HUES64 (cell line): ENCODE results near the gene CCDC92B. TPM values are rescaled to one million over a fixed set of nuclear protein-coding genes. Genes with fewer than 3 reads are reported as not detected.

Experiments used
- H3K27ac ChIP-seq: 2 replicates; pipeline ENCODE4 v1.7.0; 2013; ENCODE audit warnings: low read depth, low read length, inconsistent platforms
- H3K27me3 ChIP-seq: 2 replicates; pipeline ENCODE4 v1.6.1; 2013; ENCODE audit warnings: mild to moderate bottlenecking, low read length; ENCODE audit not compliant: insufficient read depth
- H3K36me3 ChIP-seq: 2 replicates; pipeline ENCODE4 v1.6.1; 2013; ENCODE audit warnings: mild to moderate bottlenecking, low read length; ENCODE audit not compliant: insufficient read depth
- H3K4me1 ChIP-seq: 2 replicates; pipeline ENCODE4 v1.6.1; 2013; ENCODE audit warnings: mild to moderate bottlenecking, low read length, moderate library complexity; ENCODE audit not compliant: insufficient read depth
- H3K4me3 ChIP-seq: 2 replicates; pipeline ENCODE4 v1.5.1; 2013; ENCODE audit warnings: mild to moderate bottlenecking, low read length, moderate library complexity
- H3K9ac ChIP-seq: 2 replicates; pipeline ENCODE4 v1.6.1; 2013; ENCODE audit warnings: mild to moderate bottlenecking, low read depth, low read length
- H3K9me3 ChIP-seq: 2 replicates; pipeline ENCODE4 v1.6.1; 2013; ENCODE audit warnings: low read depth, low read length; ENCODE audit not compliant: insufficient read depth
- WGBS: fragments of 150-250, 120-280 bp; methylation state at CpG from one replicate; pipeline ENCODE4 v1.1.7; 2013; ENCODE audit warnings: missing lambda C conversion rate; 5-methylcytosine and 5-hydroxymethylcytosine counted together
- polyA plus RNA-seq, 2 experiments: library from polyadenylated mRNA; stranded (reverse); fragments of 50-300 nt; gene quantifications; one replicate each; pipeline ENCODE4 v1.2.3, GENCODE V29; 2013

CCDC92B gene
- polyA plus RNA-seq (2013, experiment 1 of 2) = 3.3 TPM
- 4.2 TPM for polyA plus RNA-seq (2013, experiment 2 of 2)

GRCh38 chr17:2749058-2749783 lies at the start of gene CCDC92B:
CCDC92B (minus strand) TSS chr17:2749652; CDS start chr17:2735145, 14,507 bp downstream.
- WGBS = 2% methylated on average over 63 of the region's 76 CpGs
- Histone ChIP-seq H3K9me3 (no peaks in the 10 kb centered on the region), H3K36me3 (no peaks in the 10 kb centered on the region), H3K4me1 (peaks cover 7% of the 10 kb centered on the region; the same call in 1 of the 2 replicates), H3K27ac (no peak within 1 kb of the TSS; the same call in 1 of the 2 replicates), H3K9ac (peak within 1 kb of the TSS; percentile 44; the same call in 1 of the 2 replicates), H3K27me3 (peaks cover 29% of the 10 kb centered on the region), H3K4me3 (peak within 1 kb of the TSS; percentile 67)

- H3K9me3 ChIP-seq = no peaks in the 10 kb centered on the region
- peaks cover 11% of the 10 kb centered on the region for H3K4me1 ChIP-seq
- H3K9ac ChIP-seq = no peak overlapping the region
- no peak overlapping the region for H3K4me3 ChIP-seq
- H3K27me3 ChIP-seq = no peaks in the 10 kb centered on the region; the same call in 1 of the 2 replicates
- H3K36me3 ChIP-seq = no peaks in the 10 kb centered on the region
- 23% methylated on average over 11 of the region's 11 CpGs for WGBS
- H3K27ac ChIP-seq = no peak overlapping the region
These were observed 49.2 kb upstream of the CCDC92B start for GRCh38 chr17:2798678-2799077.

GRCh38 chr17:2798188-2798587 lies 48.7 kb upstream of the CCDC92B start:
- Histone ChIP-seq H3K9ac (no peak overlapping the region), H3K4me3 (no peak overlapping the region), H3K27ac (no peak overlapping the region), H3K4me1 (peaks cover 11% of the 10 kb centered on the region), H3K9me3 (no peaks in the 10 kb centered on the region), H3K27me3 (no peaks in the 10 kb centered on the region; the same call in 1 of the 2 replicates), H3K36me3 (no peaks in the 10 kb centered on the region)
- WGBS = 84% methylated on average over 11 of the region's 11 CpGs

GRCh38 chr17:2797637-2798036 lies 48.2 kb upstream of the CCDC92B start:
- Histone ChIP-seq H3K4me1 (peaks cover 11% of the 10 kb centered on the region), H3K27ac (no peak overlapping the region), H3K9me3 (no peaks in the 10 kb centered on the region), H3K36me3 (no peaks in the 10 kb centered on the region), H3K9ac (no peak overlapping the region), H3K27me3 (no peaks in the 10 kb centered on the region; the same call in 1 of the 2 replicates), H3K4me3 (no peak overlapping the region)
- WGBS = 93% methylated on average over 11 of the region's 11 CpGs

- H3K9ac ChIP-seq = no peak overlapping the region
- no peaks in the 10 kb centered on the region for H3K36me3 ChIP-seq
- no peaks in the 10 kb centered on the region for H3K9me3 ChIP-seq
- H3K4me3 ChIP-seq = no peak overlapping the region
- H3K27ac ChIP-seq = no peak overlapping the region
- peaks cover 11% of the 10 kb centered on the region for H3K4me1 ChIP-seq
- H3K27me3 ChIP-seq = no peaks in the 10 kb centered on the region; the same call in 1 of the 2 replicates
- 90% methylated on average over 15 of the region's 15 CpGs for WGBS
These were observed 47.8 kb upstream of the CCDC92B start for GRCh38 chr17:2797226-2797625.

GRCh38 chr17:2796164-2797125 lies 47.0 kb upstream of the CCDC92B start, which contains the start of gene RAP1GAP2:
RAP1GAP2 (plus strand) TSS chr17:2796438; CDS start chr17:2796528, 90 bp downstream.
- Histone ChIP-seq H3K4me3 (no peak within 1 kb of the TSS), H3K4me1 (peaks cover 11% of the 10 kb centered on the region), H3K27me3 (no peaks in the 10 kb centered on the region; the same call in 1 of the 2 replicates), H3K27ac (no peak within 1 kb of the TSS), H3K36me3 (no peaks in the 10 kb centered on the region), H3K9ac (no peak within 1 kb of the TSS), H3K9me3 (no peaks in the 10 kb centered on the region)
- 89% methylated on average over 39 of the region's 39 CpGs for WGBS

GRCh38 chr17:2795441-2796163 lies 46.1 kb upstream of the CCDC92B start:
- Histone ChIP-seq H3K36me3 (no peaks in the 10 kb centered on the region), H3K9ac (no peak overlapping the region), H3K4me3 (no peak overlapping the region)

GRCh38 chr17:2794111-2794803 lies 44.8 kb upstream of the CCDC92B start:
- H3K4me3 ChIP-seq = no peak overlapping the region
- no peaks in the 10 kb centered on the region for H3K9me3 ChIP-seq
- WGBS = 92% methylated on average over 5 of the region's 6 CpGs
- H3K36me3 ChIP-seq = no peaks in the 10 kb centered on the region
- H3K27me3 ChIP-seq = no peaks in the 10 kb centered on the region; the same call in 1 of the 2 replicates
- peaks cover 11% of the 10 kb centered on the region for H3K4me1 ChIP-seq
- H3K9ac ChIP-seq = no peak overlapping the region
- H3K27ac ChIP-seq = no peak overlapping the region

More at GRCh38 chr17:2795441-2796163, 46.1 kb upstream of the CCDC92B start:
- no peaks in the 10 kb centered on the region; the same call in 1 of the 2 replicates for H3K27me3 ChIP-seq
- peaks cover 11% of the 10 kb centered on the region for H3K4me1 ChIP-seq
- WGBS = 92% methylated on average over 28 of the region's 28 CpGs
- no peak overlapping the region for H3K27ac ChIP-seq
- no peaks in the 10 kb centered on the region for H3K9me3 ChIP-seq

- no peak overlapping the region for H3K4me3 ChIP-seq
- WGBS = 77% methylated on average over 23 of the region's 24 CpGs
- H3K4me1 ChIP-seq = no peaks in the 10 kb centered on the region
- no peaks in the 10 kb centered on the region; the same call in 1 of the 2 replicates for H3K27me3 ChIP-seq
- no peak overlapping the region for H3K27ac ChIP-seq
- no peaks in the 10 kb centered on the region for H3K36me3 ChIP-seq
- H3K9me3 ChIP-seq = no peaks in the 10 kb centered on the region
- no peak overlapping the region for H3K9ac ChIP-seq
These were observed 43.1 kb upstream of the CCDC92B start for GRCh38 chr17:2792366-2793169.
